A549 (cell line): Measurements from ENCODE around the gene PNPLA6.

Experiments used
- KDM1A ChIP-seq: fragments of 200-600 bp; sonication (generic); IDR thresholded peaks from 2 replicates; pipeline ENCODE4 v1.6.1; 2016; ENCODE audit warnings: low read depth, mild to moderate bottlenecking
- MAFK ChIP-seq: fragments of 450-650 bp; IDR thresholded peaks from 2 replicates; pipeline ENCODE4 v1.6.1; 2014; ENCODE audit not compliant: partially characterized antibody
- MAZ ChIP-seq: fragments of 150-350 bp; IDR thresholded peaks from 2 replicates; pipeline ENCODE4 v1.6.1; 2014; ENCODE audit warnings: antibody characterized with exemption, low read depth, low read length, borderline replicate concordance
- NFE2L2 ChIP-seq: fragments of 150-350 bp; conservative IDR thresholded peaks from 2 replicates; pipeline ENCODE4 v1.6.1; 2014; ENCODE audit warnings: low read length
- POLR2A ChIP-seq: IDR thresholded peaks from 2 replicates; pipeline ENCODE4 v1.6.1; 2012; ENCODE audit warnings: mild to moderate bottlenecking, low read length
- RAD21 ChIP-seq, 2 experiments: fragments of >200 bp in 1 of 2; sonication (Bioruptor Twin) in 1 of 2; formaldehyde crosslinking in 1 of 2; IDR thresholded peaks in 1 of 2; conservative IDR thresholded peaks in 1 of 2; 2 replicates in 1 of 2; 3 replicates in 1 of 2; pipeline ENCODE4 v1.6.1; 2012 to 2018; ENCODE audit warnings: inconsistent platforms in 1 of 2
- RARB ChIP-seq: fragments of 250-450 bp; sonication (Bioruptor Pico); IDR thresholded peaks from 2 replicates; pipeline ENCODE4 v1.8.0; 2021; ENCODE audit warnings: mild to moderate bottlenecking, moderate library complexity
- USF2 ChIP-seq: fragments of 450-650 bp; IDR thresholded peaks from 2 replicates; pipeline ENCODE4 v1.6.1; 2014; ENCODE audit warnings: antibody characterized with exemption
- ZNF302 ChIP-seq: fragments of 250-450 bp; sonication (Bioruptor Pico); IDR thresholded peaks from 2 replicates; pipeline ENCODE4 v1.9.0; 2021; ENCODE audit warnings: inconsistent platforms, mild to moderate bottlenecking, moderate library complexity
- TF ChIP-seq, protein P1 (sequence below): fragments of >200 bp; sonication (Bioruptor Twin); formaldehyde crosslinking; IDR thresholded peaks from 3 replicates; pipeline ENCODE4 v1.5.1; 2016
- TF ChIP-seq, protein P2 (sequence below): fragments of 200-600 bp; sonication (generic); IDR thresholded peaks from 2 replicates; pipeline ENCODE4 v1.6.1; 2016; ENCODE audit warnings: antibody characterized with exemption, mild to moderate bottlenecking, moderate library complexity

DNA sequence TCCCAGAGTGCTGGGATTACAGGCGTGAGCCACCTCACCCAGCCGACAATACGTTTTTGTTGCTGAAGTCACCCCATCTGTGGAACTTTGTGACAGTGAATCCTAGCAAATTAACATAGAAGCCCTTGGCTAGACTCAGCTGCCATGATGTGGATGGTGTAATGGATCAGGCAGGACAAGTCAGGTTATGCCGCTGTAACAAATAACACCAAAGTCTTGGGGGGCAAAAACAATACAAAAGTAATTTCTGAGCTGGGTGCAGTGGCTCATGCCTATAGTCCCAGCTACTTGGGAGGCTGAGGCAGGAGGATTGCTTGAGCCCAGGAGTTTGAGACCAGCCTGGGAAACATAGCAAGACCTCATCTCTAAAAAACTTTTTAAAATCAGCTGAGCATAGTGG lies 29.3 kb downstream of the PNPLA6 start:
- no peak for TF ChIP-seq KDM1A
- TF ChIP-seq, protein P1, sequence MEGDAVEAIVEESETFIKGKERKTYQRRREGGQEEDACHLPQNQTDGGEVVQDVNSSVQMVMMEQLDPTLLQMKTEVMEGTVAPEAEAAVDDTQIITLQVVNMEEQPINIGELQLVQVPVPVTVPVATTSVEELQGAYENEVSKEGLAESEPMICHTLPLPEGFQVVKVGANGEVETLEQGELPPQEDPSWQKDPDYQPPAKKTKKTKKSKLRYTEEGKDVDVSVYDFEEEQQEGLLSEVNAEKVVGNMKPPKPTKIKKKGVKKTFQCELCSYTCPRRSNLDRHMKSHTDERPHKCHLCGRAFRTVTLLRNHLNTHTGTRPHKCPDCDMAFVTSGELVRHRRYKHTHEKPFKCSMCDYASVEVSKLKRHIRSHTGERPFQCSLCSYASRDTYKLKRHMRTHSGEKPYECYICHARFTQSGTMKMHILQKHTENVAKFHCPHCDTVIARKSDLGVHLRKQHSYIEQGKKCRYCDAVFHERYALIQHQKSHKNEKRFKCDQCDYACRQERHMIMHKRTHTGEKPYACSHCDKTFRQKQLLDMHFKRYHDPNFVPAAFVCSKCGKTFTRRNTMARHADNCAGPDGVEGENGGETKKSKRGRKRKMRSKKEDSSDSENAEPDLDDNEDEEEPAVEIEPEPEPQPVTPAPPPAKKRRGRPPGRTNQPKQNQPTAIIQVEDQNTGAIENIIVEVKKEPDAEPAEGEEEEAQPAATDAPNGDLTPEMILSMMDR, result no peak
- TF ChIP-seq RAD21 (conservative IDR thresholded peaks at IDR 0.05 in 1 of 2, IDR thresholded peaks at IDR 0.05 in 1 of 2), result no peak
- no peak for TF ChIP-seq POLR2A
- TF ChIP-seq MAFK, result no peak
- no peak for TF ChIP-seq NFE2L2
- TF ChIP-seq MAZ, result no peak
- TF ChIP-seq RARB (CRISPR knock-in tag), result no peak
- no peak for TF ChIP-seq ZNF302 (CRISPR knock-in tag)
- TF ChIP-seq, protein P2, sequence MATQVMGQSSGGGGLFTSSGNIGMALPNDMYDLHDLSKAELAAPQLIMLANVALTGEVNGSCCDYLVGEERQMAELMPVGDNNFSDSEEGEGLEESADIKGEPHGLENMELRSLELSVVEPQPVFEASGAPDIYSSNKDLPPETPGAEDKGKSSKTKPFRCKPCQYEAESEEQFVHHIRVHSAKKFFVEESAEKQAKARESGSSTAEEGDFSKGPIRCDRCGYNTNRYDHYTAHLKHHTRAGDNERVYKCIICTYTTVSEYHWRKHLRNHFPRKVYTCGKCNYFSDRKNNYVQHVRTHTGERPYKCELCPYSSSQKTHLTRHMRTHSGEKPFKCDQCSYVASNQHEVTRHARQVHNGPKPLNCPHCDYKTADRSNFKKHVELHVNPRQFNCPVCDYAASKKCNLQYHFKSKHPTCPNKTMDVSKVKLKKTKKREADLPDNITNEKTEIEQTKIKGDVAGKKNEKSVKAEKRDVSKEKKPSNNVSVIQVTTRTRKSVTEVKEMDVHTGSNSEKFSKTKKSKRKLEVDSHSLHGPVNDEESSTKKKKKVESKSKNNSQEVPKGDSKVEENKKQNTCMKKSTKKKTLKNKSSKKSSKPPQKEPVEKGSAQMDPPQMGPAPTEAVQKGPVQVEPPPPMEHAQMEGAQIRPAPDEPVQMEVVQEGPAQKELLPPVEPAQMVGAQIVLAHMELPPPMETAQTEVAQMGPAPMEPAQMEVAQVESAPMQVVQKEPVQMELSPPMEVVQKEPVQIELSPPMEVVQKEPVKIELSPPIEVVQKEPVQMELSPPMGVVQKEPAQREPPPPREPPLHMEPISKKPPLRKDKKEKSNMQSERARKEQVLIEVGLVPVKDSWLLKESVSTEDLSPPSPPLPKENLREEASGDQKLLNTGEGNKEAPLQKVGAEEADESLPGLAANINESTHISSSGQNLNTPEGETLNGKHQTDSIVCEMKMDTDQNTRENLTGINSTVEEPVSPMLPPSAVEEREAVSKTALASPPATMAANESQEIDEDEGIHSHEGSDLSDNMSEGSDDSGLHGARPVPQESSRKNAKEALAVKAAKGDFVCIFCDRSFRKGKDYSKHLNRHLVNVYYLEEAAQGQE, result no peak
- no peak for TF ChIP-seq USF2
